GM23248 (cell line): ENCODE measurements around the gene SVEP1.

Experiments
- EZH2 ChIP-seq: fragments of 200-600 bp; sonication (generic); IDR thresholded peaks from 2 replicates; pipeline ENCODE4 v1.6.1; 2018; ENCODE audit warnings: antibody characterized with exemption, mild to moderate bottlenecking; ENCODE audit not compliant: insufficient read depth, poor library complexity, severe bottlenecking
- EZH2phosphoT487 ChIP-seq: fragments of 200-600 bp; sonication (generic); IDR thresholded peaks from 2 replicates; pipeline ENCODE4 v1.6.1; 2018; ENCODE audit warnings: antibody characterized with exemption, moderate library complexity, mild to moderate bottlenecking, low read depth; ENCODE audit not compliant: insufficient read depth

GRCh38 chr9:110405858-110406443 is 173.6 kb downstream of the SVEP1 start:
- TF ChIP-seq EZH2: no peak
- TF ChIP-seq EZH2phosphoT487: no peak
